ENCODE results near the gene FRMPD4.

The FRMPD4 gene

DNA sequence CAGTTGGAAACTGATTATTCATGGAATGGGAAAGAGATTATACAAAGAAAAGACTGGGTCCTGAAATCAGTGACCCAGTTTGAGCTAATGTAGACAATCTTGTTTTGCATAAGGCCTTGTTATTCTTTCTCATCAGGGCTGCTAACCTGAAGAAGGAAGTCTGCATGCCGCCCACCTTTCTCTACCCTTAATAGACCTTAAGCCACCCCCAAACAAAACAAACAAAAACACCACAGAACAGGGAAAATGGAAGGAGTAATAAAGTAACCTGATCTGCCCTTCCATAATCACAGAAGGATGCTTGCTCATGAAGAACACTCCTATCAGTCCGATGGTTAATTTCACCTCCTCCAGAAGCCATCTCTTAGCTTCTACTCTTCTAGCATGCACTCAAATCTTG is 288.1 kb downstream of the FRMPD4 start:
- no peaks in the 10 kb centered on the region for H3K79me2 ChIP-seq (ENCODE audit: insufficient read depth, low read length)
- no peaks in the 10 kb centered on the region for H3K9me3 ChIP-seq (ENCODE audit: insufficient read depth, low read depth, low read length)
- TF ChIP-seq, protein P1, sequence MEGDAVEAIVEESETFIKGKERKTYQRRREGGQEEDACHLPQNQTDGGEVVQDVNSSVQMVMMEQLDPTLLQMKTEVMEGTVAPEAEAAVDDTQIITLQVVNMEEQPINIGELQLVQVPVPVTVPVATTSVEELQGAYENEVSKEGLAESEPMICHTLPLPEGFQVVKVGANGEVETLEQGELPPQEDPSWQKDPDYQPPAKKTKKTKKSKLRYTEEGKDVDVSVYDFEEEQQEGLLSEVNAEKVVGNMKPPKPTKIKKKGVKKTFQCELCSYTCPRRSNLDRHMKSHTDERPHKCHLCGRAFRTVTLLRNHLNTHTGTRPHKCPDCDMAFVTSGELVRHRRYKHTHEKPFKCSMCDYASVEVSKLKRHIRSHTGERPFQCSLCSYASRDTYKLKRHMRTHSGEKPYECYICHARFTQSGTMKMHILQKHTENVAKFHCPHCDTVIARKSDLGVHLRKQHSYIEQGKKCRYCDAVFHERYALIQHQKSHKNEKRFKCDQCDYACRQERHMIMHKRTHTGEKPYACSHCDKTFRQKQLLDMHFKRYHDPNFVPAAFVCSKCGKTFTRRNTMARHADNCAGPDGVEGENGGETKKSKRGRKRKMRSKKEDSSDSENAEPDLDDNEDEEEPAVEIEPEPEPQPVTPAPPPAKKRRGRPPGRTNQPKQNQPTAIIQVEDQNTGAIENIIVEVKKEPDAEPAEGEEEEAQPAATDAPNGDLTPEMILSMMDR (conservative IDR thresholded peaks at IDR 0.05; ENCODE audit: low read length) = no peak
- no peak for TF ChIP-seq EZH2phosphoT487 (IDR thresholded peaks at IDR 0.05; ENCODE audit: borderline replicate concordance)
- no peak overlapping the region for H2AFZ ChIP-seq (ENCODE audit: low read length)
- no peaks in the 10 kb centered on the region for H3K27me3 ChIP-seq (ENCODE audit: insufficient read depth, low read length, poor library complexity, severe bottlenecking)
- no peaks in the 10 kb centered on the region for H3K4me1 ChIP-seq (ENCODE audit: insufficient read depth, low read length, poor library complexity, severe bottlenecking)
- no peak overlapping the region for H3K4me2 ChIP-seq (ENCODE audit: low read depth, low read length, poor library complexity, severe bottlenecking)
- H3K9ac ChIP-seq (ENCODE audit: low read depth, low read length, poor library complexity, severe bottlenecking) = no peak overlapping the region
- no peaks in the 10 kb centered on the region for H3F3A ChIP-seq (ENCODE audit: low read depth)
- no peaks in the 10 kb centered on the region for H4K20me1 ChIP-seq (ENCODE audit: insufficient read depth, low read length, poor library complexity, severe bottlenecking)
- no peaks in the 10 kb centered on the region for H3K36me3 ChIP-seq (ENCODE audit: insufficient read depth, low read length)
- H3K9me2 ChIP-seq (replicated peaks; ENCODE audit: low read depth, low read length) = no peaks in the 10 kb centered on the region
- no peak overlapping the region for H3K4me3 ChIP-seq (ENCODE audit: low read length, poor library complexity, severe bottlenecking)

DNA sequence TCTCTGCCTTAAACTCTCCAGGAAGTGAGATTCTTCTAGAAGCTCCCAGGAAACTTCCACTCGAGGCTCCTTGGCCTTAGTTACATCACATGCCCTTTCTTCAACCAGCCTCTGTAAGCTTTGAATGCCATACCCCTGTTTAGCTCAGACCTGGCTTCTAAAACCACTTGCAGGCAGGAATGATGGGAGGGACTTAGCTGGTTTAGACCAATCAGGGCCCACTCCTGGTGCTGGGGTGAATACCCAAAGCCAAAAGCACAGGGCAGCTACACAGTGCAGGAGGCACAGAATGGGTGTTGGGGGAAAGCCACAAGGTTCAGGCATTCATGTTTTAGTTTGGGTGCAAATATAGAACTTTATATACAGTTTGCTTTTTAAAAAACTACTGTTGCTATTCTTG is 296.2 kb downstream of the FRMPD4 start:
- Histone ChIP-seq H3K9ac (ENCODE audit: low read depth, low read length, poor library complexity, severe bottlenecking) (no peak overlapping the region), H2AFZ (ENCODE audit: low read length) (no peak overlapping the region), H3K27me3 (ENCODE audit: insufficient read depth, low read length, poor library complexity, severe bottlenecking) (no peaks in the 10 kb centered on the region), H4K20me1 (ENCODE audit: insufficient read depth, low read length, poor library complexity, severe bottlenecking) (no peaks in the 10 kb centered on the region), H3K4me3 (ENCODE audit: low read length, poor library complexity, severe bottlenecking) (no peak overlapping the region), H3K36me3 (ENCODE audit: insufficient read depth, low read length) (no peaks in the 10 kb centered on the region), H3K4me2 (ENCODE audit: low read depth, low read length, poor library complexity, severe bottlenecking) (no peak overlapping the region), H3K9me2 (replicated peaks; ENCODE audit: low read depth, low read length) (no peaks in the 10 kb centered on the region), H3K79me2 (ENCODE audit: insufficient read depth, low read length) (no peaks in the 10 kb centered on the region), H3K9me3 (ENCODE audit: insufficient read depth, low read depth, low read length) (no peaks in the 10 kb centered on the region), H3F3A (ENCODE audit: low read depth) (no peaks in the 10 kb centered on the region), H3K4me1 (ENCODE audit: insufficient read depth, low read length, poor library complexity, severe bottlenecking) (no peaks in the 10 kb centered on the region)
- TF ChIP-seq, protein P1 (conservative IDR thresholded peaks at IDR 0.05; ENCODE audit: low read length) = no peak
- TF ChIP-seq EZH2phosphoT487 (IDR thresholded peaks at IDR 0.05; ENCODE audit: borderline replicate concordance) = no peak

DNA sequence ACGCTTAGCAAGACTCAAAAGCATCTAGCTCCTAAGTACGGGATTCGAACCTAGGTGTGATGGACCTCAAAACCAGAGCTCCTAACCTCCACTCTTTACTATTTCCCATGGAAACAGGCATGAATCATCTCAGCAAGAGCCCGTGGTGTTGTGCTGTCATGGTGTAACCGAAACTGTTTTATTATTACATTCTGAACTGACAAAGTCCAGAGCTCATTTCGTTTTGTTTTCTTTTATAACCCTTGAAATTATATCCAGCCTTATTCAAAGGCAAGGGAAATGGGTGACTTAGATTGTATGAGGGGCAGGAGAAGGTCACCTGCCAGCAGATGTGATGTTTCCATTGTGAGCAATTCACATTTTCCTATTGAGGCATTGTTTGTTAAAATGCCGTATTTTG is 301.1 kb downstream of the FRMPD4 start:
- H3K27me3 ChIP-seq (ENCODE audit: insufficient read depth, low read length, poor library complexity, severe bottlenecking) = no peaks in the 10 kb centered on the region
- TF ChIP-seq, protein P1 (conservative IDR thresholded peaks at IDR 0.05; ENCODE audit: low read length) = no peak
- no peak for TF ChIP-seq EZH2phosphoT487 (IDR thresholded peaks at IDR 0.05; ENCODE audit: borderline replicate concordance)

More for the DNA sequence above, 301.1 kb downstream of the FRMPD4 start:
- Histone ChIP-seq H3K4me1 (ENCODE audit: insufficient read depth, low read length, poor library complexity, severe bottlenecking) (no peaks in the 10 kb centered on the region), H3K9me3 (ENCODE audit: insufficient read depth, low read depth, low read length) (no peaks in the 10 kb centered on the region), H3K4me3 (ENCODE audit: low read length, poor library complexity, severe bottlenecking) (no peak overlapping the region), H3K4me2 (ENCODE audit: low read depth, low read length, poor library complexity, severe bottlenecking) (no peak overlapping the region), H3K9me2 (replicated peaks; ENCODE audit: low read depth, low read length) (no peaks in the 10 kb centered on the region), H2AFZ (ENCODE audit: low read length) (no peak overlapping the region), H3K79me2 (ENCODE audit: insufficient read depth, low read length) (no peaks in the 10 kb centered on the region), H4K20me1 (ENCODE audit: insufficient read depth, low read length, poor library complexity, severe bottlenecking) (no peaks in the 10 kb centered on the region), H3F3A (ENCODE audit: low read depth) (no peaks in the 10 kb centered on the region), H3K36me3 (ENCODE audit: insufficient read depth, low read length) (no peaks in the 10 kb centered on the region), H3K9ac (ENCODE audit: low read depth, low read length, poor library complexity, severe bottlenecking) (no peak overlapping the region)
